NCI-H2196 treated with DMSO at 0.1 percent for 48 hours (cell line): ENCODE data around the gene ZNF280A.
"Not testable (repeated sequence)": the region's sequence is repeated elsewhere in the genome, so short reads cannot be mapped to it uniquely, and the experiment has no call there.

Experiments used
- DNase-seq: peaks from one replicate; lab custom pipeline; 2025; ENCODE audit not compliant: unreplicated experiment; lab: John Stamatoyannopoulos, UW

Gene ZNF280A

DNA sequence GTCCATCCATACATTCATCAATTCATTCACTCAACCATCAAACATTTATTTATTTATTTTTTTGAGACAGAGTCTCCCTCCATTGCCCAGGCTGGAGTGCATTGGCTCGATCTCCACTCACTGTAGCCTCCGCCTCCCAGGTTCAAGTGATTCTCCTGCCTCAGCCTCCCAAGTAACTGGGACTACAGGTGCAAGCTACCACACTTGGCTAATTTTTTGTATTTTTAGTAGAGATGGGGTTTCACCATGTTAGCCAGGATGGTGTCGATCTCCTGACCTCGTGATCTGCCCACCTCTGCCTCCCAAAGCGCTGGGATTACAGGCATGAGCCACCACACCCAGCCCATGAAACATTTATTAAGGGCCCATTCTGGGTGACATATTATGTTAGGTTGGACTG lies 49.0 kb downstream of the ZNF280A start:
- not testable (repeated sequence) for DNase-seq

DNA sequence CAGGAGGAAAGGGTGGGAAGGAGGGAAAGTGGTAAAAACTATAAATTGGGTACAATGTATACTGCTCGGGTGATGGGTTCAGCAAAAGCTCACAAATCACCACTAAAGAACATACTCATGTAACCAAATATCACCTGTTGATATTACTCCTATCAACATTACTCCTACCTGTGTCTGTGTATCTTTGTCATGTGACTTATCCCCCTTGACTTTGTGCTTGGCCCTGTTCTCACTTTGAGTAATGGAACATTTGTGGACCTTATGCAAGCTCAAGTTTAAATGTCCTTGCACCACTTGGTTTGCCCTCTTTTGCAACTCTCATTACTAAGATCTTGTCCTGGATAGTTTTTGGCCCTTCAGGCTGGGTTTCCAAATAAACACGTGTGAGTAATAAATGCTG lies 50.5 kb downstream of the ZNF280A start:
- no peak for DNase-seq

DNA sequence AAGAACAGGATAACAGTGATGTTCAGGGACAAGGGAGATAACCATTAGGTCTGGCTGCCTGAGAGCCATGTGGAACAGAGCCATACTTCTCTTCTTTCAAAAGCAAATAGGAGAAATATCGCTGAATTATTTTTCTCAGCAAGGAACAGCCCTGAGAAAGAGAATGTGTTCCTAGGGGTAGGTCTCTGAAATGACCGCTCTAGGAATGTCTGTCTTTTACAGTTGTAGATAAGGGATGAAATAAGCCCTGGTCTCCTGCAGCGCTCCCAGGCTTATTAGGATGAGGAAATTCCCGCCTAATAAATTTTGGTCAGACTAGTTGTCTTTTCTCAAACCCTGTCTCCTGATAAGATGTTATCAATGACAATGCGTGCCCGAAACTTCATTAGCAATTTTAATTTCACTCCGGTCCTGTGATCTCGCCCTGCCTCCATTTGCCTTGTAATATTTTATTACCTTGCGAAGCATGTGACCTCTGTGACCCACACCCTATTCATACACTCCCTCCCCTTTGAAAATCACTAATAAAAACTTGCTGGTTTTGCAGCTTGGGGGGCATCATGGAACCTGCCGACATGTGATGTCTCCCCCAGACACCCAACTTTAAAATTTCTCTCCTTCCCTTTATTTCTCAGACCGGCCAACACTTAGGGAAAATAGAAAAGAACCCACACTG lies 51.1 kb downstream of the ZNF280A start:
- not testable (repeated sequence) for DNase-seq

DNA sequence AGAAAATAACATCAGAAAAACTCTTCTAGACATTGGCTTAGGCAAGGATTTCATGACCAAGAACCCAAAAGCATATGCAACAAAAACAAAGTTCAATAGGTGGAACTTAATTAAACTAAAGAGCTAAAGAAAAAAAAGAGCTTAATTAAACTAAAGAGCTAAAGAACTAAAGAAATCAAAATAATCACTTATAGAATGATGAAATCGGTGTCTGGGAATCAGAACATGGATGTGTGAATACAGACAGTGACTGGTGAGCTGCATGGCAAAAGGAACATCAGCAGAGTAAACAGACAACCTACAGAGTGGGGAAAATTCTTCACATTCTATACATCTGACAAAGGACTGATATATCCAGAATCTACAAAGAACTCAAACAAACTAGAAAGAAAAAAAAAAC lies 53.0 kb downstream of the ZNF280A start:
- no peak for DNase-seq

DNA sequence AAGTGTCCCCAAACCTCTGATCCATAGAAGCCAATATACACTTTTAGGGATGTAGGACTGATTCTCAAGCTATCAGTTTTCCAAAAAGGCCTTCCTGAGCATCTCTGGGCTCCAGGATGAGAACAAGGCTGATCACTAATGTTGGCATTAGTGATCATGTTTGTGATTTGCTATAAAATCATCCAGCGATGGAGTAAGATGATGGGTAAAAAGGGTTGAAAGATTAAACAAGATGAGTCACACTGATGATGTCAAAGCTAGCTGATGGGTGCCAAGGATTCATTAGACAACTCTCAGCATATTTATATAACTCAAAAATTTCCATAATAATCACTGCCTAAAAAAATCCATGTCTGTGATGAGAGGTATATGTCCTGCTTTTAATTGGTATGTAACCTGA lies 54.3 kb downstream of the ZNF280A start:
- no peak for DNase-seq

DNA sequence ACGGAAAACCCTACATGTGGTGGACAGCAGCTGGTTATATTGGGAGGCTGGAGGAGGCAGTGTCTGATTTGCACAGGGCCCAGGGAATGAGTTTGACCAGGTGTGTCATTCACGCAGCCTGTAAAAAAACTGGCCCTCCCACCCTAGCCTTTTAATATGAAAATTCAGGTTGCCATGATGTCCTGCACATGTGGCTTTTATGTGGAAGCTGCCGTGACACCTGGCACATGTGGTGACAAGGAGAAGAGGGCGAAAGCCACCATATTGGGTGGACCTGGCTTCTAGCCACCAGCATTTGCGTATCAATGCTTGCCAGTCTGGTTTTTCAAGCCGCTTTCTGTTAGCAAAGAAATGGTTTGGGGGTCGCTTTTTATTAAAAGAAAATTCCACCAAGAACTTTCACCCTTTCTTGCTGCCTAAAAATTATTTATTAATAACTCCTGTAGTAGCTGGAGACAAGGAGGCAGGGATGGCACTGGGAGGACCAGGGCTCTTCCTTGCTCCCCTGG lies 54.9 kb downstream of the ZNF280A start:
- no peak for DNase-seq

DNA sequence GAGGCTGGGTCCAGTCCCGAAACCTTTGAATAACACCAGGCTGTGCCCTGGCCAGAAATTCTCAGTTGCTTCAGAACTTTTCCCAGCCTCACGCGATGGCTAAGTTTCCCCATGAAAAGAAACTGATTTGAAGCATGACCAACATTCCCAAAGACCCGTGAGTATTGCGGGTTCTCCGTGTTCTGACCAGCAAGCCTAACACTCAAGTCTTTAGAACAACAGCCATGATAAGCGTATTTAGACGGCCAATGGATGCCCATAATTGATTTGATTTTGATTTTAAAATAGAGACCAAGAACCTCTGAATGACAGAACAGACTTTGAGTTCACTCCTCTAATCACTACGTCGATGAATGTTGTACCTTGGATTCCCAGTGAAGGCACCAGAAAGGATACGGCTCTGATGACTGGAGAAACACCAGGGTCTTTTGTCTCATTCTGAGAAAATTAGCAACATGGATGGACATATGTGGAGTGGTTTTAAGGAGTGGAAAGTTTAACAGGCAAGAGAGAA lies 55.5 kb downstream of the ZNF280A start:
- no peak for DNase-seq

DNA sequence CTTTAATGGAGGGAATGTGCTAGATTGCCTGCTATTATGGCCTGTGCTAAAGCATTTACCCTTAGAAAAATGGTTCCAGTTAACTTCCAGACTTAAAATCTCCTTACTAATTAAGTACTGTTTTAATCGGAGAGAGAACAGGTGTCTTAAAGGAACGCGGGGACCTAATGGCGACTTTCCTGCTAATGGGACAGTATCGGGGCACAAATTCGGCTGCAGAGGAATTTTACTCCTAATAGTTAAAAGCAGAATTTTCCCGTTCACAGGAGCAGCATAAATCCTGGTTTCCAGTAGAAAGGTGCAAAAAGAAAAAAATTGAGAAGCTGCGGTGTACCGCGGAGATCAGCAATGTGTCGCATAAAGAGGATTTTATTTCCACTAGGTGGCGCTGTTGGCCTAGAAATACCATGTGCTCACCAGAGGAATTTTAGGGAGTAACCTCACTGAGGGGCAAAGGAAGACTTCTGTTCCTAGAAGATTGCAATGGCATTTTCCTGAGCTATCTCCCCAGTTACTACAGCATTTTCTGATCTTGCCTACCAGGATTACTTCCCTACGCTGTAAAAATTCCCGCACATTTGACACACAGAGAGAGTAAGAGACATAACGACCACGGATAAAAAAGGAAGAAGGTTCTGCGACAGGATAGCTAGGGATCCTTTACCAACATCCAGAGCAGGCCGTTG lies 56.1 kb downstream of the ZNF280A start:
- peak; percentile 2 for DNase-seq
